GM23248 (cell line): ENCODE results near the gene PEAK1.

Experiments used
- EZH2 ChIP-seq: fragments of 200-600 bp; sonication (generic); IDR thresholded peaks from 2 replicates; pipeline ENCODE4 v1.6.1; 2018; ENCODE audit warnings: antibody characterized with exemption, mild to moderate bottlenecking; ENCODE audit not compliant: insufficient read depth, poor library complexity, severe bottlenecking
- EZH2phosphoT487 ChIP-seq: fragments of 200-600 bp; sonication (generic); IDR thresholded peaks from 2 replicates; pipeline ENCODE4 v1.6.1; 2018; ENCODE audit warnings: antibody characterized with exemption, moderate library complexity, mild to moderate bottlenecking, low read depth; ENCODE audit not compliant: insufficient read depth

GRCh38 chr15:77371850-77372563, 47.9 kb downstream of the PEAK1 start:
- TF ChIP-seq EZH2phosphoT487 (no peak), EZH2 (no peak)
